HPDE6-E6E7 (cell line): Measurements from ENCODE around the gene SF3B6.
"Not testable (repeated sequence)": the region's sequence is repeated elsewhere in the genome, so short reads cannot be mapped to it uniquely, and the experiment has no call there.

Experiments
- DNase-seq: peaks from one replicate; pipeline ENCODE4 v3.0.0; 2011; ENCODE audit warnings: missing footprints; ENCODE audit errors: extremely low spot score

SF3B6 gene

DNA sequence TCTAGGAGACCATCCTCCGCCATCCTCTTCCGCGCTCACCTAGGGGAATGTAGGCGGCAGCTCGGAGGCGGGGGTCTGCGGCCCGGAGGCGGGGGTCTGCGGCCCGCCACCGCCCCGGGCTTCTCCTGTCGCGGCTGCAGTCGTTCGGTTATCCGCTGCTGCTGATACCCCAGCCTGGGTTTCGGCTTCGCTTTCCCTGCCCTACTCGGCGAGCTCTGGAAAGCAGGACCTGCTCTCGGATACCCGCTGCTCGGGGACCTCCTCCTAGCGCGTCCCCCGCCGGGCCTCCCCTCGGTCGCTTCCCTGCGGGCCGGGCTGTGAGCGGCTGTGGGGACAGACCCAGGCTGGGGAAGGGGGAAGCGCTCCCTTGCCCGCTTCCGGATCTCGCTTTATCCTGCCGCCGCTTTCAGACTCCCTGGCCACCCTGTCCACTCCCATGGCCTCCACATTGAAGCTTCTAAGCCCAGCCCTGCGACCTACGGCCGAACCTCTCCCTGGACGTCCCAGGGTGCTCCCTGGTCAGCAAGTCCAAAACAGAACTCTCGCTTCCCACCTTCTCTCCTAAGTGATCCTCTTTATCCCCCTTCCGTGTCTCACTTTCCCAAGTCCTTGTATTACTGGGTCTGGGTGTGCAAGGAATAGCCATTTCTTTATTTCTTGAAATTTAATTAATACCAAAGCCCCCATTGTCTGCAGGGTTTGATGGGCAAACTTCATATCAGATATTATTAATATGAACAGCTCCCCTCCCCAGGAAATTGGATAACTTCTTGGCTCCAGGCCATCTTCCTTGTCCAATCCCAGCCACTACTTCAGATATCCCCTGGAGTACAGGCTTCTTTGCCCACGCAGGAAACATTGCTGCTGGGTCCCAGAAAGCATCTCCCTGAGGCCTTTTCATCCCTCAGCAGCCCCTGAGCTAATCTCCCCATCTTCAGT, 25.8 kb downstream of the SF3B6 start:
- no peak for DNase-seq

DNA sequence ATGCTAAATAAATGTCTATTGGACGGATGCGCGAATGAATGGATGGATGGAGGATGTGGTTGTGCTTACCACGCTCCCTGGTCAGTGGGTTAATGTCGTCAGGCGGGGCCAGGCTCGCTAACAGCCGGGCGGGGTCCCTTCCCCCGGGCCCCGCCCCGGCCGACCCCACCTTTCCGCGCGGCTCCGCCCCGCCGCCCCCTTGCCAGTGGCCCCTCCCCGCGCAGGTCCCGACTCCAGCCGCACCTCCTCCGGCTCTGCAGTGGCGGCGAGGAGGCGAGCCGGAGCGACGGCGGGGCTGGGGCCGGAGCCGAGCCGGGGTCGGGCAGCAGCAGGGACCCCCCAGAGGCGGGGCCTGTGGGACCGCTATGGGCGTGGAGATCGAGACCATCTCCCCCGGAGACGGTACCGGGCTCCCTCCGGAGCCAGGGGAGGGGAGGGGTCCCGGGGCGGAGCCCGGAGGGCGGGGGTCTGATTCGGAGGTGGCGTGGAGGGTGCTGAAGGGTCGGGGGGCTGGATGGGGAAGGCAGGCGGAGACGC, 26.6 kb downstream of the SF3B6 start, which contains the start of gene FKBP1B:
Gene FKBP1B (plus strand): TSS at position 257 of the 537 bp plus-strand sequence. CDS start 109 bp downstream, at position 366.
- peak; percentile 26 for DNase-seq

DNA sequence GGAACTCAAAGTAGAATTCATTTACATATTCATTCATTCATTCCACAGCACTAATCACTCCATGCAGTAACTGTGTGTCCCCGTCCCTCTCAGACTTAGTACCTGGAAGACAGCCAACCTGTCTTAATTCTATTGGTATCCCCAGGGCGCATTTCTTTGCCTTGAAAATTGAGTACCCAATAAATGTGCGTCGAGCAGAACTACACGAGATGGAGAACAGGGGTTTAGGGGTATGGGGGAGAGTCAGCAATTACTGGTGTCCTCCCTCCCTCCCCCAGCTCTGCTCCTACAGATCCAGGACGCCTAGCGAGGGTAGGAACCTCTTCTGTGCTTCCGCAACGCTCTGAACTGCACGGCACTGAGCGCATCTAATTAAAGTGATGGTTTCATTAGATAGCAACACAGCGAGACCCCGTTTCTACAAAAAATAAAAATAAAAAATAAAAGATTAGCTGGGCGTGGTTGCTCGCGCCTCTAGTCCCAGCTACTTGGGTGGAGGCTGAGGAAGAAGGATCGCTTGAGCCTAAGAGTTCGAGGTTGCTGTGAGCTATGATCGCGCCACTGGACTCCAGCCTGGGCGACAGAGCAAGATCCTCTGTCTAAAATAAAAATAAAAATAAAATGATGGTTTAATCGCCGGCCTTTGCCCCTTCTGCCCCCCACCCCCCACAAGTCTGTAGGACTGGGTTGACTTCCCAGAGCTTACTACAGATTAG, 27.2 kb downstream of the SF3B6 start:
- DNase-seq, result no peak

DNA sequence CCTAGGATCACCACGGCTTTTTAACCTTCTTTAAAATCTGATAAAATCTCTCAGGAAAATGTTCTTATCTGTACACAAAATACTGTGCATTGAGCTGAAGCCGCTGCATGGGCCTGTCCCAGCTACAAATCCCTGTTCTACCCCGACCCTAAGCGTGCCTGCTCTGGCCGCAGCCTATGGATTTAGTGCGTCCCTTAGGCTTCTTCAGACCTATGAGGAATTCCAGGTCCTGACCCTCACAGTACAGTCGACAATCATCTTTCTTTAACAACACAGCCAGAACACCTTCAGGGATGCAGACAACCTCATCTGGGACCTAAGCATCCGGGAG, 28.5 kb downstream of the SF3B6 start:
- no peak for DNase-seq

DNA sequence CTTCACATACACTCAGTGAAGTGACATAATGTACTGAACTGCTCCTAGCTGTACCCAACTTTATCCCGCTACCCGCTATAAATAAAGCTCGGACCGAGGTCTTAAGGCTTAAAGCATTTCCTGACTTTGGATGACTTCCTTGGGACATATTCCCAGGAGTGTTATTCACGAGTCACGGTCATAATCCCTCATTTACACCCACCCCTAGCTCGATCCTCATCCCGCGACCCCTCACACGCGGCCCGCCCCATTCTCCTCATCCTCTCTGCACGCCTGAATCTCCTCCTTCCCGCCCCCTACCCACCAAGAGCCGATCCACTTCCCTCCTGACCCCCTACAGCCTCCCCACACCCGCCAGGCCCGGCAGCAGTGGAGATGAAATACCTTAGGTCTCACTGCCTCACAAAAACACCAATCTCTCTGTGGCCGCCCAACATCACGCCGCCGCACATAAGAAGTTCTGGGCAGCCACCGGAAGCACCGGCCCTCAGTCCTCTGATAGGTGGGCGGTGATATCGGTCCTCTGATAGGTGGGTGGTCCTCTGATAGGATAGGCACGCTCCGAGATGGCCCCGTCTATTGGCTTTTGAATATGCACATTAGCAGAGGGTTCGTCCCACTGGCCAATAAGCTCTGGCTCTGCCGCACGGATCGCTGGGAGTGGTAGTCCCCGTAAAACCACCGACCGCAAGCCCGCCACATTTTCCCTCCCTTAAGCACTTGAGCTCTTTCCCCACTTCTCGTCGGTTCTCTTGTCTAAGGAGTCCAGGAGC, 29.0 kb downstream of the SF3B6 start, which contains the start of gene WDCP:
Gene WDCP (minus strand): TSS at position 462 of the 773 bp plus-strand sequence. CDS start 7,897 bp downstream, outside the sequence.
- peak; percentile 94 for DNase-seq

DNA sequence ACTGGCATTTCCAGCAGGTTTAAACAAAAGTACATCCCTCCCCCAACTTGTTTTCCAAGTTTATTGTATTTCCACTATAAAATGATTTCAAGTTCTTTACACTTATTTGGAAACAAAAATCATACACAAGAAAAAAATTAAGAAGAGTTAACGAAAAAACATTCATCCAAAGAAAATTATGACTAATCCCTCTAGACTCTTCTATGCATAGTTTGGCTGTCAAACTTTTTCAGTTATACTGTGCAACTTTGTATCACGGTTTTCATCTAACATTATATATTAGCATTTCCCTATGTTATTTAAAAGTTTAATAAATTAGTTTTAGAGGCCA, 29.6 kb downstream of the SF3B6 start:
- no peak for DNase-seq

DNA sequence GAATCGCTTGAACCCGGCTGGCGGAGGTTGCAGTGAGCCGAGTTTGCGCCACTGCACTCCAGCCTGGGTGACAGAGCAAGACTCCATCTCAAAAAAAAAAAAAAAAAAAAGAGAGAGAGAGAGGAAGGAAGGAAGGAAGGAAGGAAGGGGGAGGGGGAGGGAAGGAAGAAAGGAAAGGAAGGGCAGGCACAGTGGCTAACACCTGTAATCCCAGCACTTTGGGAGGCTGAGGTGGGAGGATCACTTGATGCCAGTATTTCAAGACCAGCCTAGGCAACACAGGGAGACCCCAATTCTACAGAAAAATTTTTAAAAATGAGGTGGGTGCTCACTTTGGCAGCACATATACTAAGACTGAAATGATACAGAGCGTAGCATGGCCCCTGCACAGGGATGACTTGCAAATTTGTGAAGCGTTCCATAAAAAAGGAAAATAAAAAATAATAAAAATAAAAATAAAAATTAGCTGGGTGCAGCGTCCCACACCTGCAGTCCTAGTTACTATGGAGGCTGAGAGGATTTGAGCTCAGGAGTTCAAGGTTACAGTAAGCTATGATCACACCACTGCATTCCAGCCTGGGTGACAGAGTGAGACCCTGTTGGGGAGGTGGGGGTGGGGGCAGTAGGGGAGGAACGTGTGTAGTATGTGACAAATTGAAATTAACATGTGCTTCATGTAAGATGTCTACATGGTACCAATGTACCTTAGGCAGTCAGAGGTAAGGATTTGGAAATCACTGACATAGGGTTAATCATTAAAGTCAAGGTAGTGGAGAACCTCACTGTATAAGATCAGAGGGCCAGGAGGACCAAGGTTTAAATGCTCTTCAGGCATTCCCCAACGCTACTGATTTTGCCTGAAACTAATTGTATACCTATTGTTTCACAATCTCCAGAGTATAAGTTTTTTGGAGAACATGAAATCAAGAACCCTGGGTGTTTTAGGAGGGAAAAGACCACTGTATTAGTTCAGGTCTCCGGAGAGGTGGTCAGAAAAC, 30.3 kb downstream of the SF3B6 start:
- DNase-seq, result no peak

DNA sequence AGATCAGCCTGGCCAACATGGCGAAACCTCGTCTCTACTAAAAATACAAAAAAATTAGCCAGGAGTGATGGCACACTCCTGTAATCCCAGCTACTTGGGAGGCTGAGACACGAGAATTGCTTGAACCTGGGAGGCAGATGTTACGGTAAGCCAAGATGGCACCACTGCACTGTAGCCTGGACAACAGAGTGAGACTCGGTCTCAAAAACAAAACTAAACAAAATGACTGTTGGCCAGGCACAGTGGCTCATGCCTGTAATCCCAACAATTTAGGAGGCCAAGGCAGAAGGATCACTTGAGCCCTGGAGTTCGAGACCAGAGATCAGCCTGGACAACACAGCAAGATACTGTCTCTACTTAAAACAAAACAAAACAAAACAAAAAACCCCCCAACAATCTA, 33.0 kb downstream of the SF3B6 start:
- not testable (repeated sequence) for DNase-seq

DNA sequence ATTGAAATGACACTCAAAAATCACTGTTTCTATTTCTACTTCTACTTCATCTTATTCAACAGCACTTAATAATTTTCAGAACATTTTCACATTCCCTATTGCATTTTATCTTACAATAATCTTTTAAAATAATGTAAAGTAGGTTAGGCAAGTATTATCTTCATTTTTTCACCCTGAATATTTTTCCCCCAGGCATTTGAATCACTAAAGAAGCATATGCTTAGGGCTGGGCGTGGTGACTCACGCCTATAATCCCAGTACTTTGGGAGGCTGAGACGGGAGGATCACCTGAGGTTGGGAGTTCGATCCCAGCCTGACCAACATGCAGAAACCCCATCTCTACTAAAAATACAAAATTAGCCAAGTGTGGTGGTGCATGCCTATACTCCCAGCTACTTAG, 35.6 kb downstream of the SF3B6 start:
- no peak for DNase-seq

DNA sequence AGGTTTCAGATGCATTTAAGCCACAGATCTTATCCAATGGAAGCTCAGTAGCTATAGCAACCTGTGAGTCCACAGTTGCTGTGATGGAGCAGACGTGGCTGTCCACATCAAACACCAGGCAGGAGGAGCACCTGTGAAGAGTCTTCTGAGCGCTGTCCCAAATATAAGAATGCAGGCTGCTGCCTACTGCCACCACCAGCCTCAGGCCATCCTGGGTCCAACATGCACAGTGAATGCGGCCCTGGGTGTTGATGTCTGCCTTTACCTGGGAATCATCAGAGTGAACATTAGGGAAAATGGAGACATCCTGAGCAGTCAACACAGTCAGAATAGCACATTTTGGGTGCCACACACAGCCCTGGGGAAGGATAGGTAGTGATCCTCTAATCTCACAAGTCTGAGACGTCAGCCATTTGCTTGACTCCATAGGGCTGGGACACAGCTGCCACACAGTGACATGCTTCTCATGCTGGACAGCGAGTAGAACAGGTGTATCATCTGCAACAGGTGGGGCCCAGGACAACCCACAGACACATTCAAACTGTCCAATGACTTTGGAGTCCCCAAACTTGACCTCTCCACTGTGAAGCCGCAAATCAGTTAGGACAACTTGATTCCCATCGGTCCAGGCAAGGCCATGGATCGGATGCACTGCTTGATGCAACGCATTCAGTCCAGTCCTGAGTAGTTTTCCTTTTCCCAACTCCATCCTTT, 37.2 kb downstream of the SF3B6 start:
- DNase-seq, result no peak

DNA sequence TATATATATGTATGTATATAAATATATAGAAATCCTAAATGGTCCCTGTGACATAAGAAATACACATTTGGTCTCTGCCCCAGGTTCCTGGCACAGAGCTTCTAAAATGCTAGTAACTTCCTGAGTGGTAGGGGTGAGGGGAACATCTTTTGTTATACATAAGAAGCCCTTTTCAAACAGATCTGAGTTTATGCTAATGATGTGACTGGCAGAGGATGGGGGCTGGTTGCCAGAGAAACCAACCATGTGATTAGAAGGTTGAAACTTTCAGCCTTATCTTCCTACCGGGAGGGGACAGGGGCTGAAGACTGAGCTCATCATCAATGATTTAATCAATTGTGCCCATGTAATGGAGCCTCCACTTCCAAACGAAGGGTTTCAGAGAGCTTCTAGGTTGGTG, 49.9 kb downstream of the SF3B6 start:
- DNase-seq, result no peak

DNA sequence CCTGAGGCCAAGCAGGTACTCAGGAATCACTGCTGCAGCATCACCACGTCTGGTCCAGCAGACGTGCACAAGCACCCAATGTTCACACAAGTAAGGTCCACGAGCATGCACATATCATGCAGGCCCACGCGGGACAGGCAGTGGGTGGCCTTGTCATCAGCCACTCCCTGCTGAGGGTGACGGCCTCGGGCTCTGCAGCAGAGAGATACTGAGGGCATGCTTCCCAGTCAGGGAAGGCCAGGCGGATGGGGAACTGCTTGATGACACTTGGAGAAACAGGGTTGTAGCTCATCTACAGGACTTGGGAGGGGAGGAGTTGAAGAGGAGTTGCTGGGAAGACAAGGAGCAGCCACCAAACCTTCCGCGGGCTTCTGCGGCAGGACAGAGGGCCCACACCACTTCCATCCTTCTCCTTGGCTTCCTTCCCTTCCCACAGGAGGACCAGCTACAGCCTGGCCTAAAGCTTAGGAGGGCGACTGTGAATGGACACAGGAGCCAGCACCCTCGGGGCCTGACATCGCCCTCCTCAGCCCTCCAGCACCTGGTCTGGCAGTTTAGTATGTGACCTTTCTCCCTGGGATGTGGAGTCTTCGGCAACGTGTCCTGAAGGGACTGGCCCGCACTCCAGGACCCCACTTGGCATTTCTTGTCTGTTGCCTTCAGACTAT, 51.0 kb downstream of the SF3B6 start:
- DNase-seq, result no peak

DNA sequence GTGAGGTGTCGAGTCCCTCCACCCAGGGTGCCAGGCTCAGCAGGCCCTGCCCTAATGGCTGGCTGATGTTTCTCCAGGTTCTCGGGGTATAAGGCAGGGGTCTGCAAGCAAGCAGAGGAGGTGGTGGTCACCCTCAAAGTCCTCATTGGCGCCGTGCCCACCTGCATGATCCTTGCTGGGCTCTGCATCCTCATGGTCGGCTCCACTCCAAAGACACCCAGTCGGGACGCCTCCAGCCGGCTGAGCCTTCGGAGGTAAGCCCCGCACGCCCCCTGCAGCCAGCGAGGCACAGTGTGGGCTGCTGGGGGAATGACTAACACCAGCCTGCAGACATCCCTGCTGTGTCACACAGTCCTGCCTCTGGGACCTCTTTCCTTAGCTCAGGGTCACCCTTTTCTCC, 52.1 kb downstream of the SF3B6 start:
- no peak for DNase-seq

DNA sequence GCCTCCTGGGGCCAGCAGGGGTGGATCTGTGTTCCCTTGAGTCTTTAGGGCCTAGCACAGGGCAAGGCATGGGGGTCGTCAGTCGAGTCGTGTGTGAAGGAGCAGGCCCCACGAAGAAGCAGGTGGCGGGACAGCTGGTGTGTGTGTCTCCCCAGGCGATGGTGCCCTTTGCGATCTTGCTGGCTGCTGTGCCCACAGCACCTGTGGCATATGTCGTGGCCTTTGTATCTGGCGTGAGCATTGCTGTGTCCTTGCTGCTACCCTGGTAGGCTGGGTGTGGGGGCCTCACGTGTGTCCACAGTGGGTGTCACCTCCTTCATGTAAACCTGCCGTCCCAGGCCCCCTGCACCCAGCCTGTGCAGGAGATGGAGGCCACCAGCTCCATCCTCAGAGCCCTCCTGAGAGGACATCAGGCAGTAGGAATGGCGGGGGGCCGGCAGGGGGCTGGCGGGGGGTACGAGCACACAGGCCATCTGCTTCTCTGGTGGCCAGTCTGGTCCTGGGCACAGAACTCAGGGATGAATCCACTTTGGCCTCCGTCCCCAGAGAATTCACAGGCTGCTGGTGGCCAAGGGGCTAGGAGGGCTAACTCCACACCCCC, 53.1 kb downstream of the SF3B6 start:
- DNase-seq, result no peak

DNA sequence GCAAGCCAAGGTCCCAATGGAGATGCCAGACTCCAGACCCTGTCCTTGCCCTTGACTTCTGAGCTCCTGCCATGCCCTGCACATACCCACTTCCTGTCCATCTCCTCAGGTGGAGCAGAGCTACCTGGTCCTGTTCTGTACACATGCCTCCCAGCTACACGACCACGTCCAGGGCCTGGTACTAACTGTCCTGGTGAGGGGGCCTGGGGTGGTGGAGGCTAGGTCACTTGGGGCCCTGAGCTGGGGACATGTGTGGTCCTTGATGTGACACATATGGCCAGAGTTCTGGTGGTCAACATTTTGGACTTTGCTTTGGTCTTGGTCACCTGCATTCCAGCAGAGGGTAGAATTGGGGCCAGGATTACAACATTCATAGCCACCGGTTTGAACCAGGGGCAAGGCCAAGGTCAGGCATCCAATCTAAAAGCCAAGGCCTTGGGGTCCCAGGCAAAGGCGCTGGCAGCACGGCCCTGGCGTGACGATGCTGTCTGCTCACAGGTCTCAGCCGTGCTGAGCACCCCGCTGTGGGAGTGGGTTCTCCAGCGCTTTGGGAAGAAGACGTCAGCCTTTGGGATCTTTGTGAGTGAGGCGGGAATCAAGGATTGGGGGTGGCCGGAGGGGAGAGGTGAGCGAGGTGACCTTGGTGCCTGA, 53.7 kb downstream of the SF3B6 start:
- DNase-seq, result no peak

DNA sequence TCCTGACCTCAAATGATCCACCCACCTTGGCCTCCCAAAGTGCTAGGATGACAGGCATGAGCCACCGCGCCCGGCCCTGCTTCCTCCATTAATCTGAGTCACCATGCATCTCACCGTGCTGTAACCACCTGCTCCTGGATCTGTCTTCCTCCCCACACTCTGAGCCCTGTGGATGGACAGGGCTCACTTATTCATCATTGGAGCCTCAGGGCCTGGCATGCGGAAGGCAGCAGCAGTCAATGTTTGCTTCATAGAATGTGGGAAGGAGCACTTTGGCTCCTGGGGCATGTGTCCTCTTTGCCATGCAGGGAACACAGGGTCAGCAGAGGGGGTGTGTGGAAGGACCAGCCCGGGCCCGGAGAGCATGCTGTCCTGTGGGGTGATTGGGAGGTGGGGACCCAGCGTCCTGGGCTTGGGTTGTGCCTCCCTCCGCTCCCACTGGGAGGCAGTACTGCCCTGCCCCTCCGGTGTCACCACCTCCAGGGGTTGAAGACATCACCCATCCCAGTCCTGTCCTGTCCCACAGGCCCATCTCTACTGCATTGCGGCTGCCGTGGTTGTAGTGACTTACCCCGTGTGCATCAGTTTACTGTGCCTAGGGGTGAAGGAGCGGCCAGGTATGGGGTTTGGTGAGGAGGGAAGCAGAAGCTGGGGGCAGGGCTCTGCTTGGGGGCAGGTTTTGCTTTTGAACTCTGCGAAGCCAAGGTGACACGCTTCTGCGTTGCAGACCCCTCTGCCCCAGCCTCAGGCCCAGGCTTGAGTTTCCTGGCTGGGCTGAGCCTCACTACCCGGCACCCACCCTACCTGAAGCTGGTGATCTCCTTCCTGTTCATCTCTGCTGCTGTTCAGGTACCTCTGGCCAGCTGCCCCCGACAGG, 54.8 kb downstream of the SF3B6 start:
- DNase-seq, result peak; percentile 95

DNA sequence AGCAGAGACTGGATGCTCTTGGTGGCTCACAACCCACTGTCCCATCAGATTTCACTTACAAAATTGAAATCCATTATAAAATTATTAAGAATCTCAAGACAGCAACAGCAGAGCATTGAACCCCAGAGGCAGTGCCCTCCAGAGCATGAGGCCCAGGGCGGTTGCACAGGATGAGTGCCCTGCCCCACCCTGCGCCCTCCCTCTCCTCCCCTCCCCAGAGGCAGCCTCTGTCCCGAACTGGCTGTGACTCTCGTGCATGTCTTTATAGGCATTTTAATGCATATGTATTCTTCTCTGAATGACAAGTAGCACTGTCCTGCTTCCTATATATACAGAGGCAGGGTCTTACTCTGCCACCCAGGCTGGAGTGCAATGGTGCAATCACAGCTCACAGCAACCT, 55.9 kb downstream of the SF3B6 start:
- no peak for DNase-seq

DNA sequence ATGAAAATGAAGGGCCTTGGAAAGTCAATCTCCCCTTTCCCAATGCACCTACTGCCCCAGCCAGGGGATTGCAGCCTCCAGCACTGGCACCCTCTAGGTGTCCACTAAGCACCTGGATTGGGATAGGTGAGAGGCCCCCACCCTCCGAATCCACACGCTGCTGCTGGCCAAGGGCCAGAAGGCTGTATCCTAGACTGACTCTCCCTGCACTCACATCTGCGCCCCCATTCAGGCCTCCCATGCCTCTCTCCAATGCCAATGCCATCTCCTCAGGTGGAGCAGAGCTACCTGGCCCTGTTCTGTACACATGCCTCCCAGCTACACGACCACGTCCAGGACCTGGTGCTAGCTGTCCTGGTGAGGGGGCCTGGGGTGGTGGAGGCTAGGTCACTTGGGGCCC, 56.4 kb downstream of the SF3B6 start:
- DNase-seq, result no peak
